H1 (cell line): Measurements from ENCODE around the gene POLR2L. TPM values are rescaled to one million over a fixed set of nuclear protein-coding genes. Genes with fewer than 3 reads are reported as not detected.

ENCODE experiments used
- CTCF ChIA-PET: fragments of 300-600 bp; sonication (Branson Sonifier 250); formaldehyde crosslinking; loops from one replicate; lab custom pipeline; 2021; ENCODE audit not compliant: partially characterized antibody; lab: Charles Lee
- POLR2A ChIA-PET: fragments of 300-600 bp; sonication (Branson Sonifier 250); formaldehyde crosslinking; loops from one replicate; lab custom pipeline; 2021; ENCODE audit warnings: inconsistent platforms; ENCODE audit not compliant: partially characterized antibody; lab: Charles Lee
- DNase-seq, 2 experiments: peaks; one replicate each; pipeline versions ENCODE4 v3.0.0 to v3.0.0-alpha.2; 2010 to 2022; ENCODE audit warnings: low spot score in 2 of 2, low read depth in 1 of 2, mixed read lengths in 1 of 2
- FAIRE-seq: peaks from 2 replicates; lab custom pipeline; 2011; peaks lifted over from hg19 to GRCh38; lab: Jason Lieb, UNC
- H2AFZ ChIP-seq: 2 replicates; pipeline ENCODE4 v1.8.1; 2012; ENCODE audit warnings: low read length, inconsistent platforms
- H2AK5ac ChIP-seq: 2 replicates; pipeline ENCODE4 v1.6.1; 2013; ENCODE audit warnings: low read depth, low read length
- H2BK120ac ChIP-seq: replicated peaks from 2 replicates; pipeline ENCODE3; 2013; ENCODE audit warnings: low read depth, low read length, inconsistent platforms
- H2BK12ac ChIP-seq: 2 replicates; pipeline ENCODE4 v1.6.1; 2013; ENCODE audit warnings: low read depth, low read length
- H2BK15ac ChIP-seq: 2 replicates; pipeline ENCODE4 v1.6.1; 2013; ENCODE audit warnings: low read length
- H2BK20ac ChIP-seq: 2 replicates; pipeline ENCODE4 v1.6.1; 2013; ENCODE audit warnings: low read length
- H2BK5ac ChIP-seq: 2 replicates; pipeline ENCODE4 v1.6.1; 2013; ENCODE audit warnings: low read depth, low read length
- H3K14ac ChIP-seq: 2 replicates; pipeline ENCODE4 v1.6.1; 2013; ENCODE audit warnings: inconsistent platforms; ENCODE audit not compliant: insufficient read length
- H3K18ac ChIP-seq: 2 replicates; pipeline ENCODE4 v1.6.1; 2013; ENCODE audit warnings: low read length; ENCODE audit errors: extremely low read depth
- H3K23ac ChIP-seq: 2 replicates; pipeline ENCODE4 v1.6.1; 2013; ENCODE audit warnings: inconsistent platforms; ENCODE audit not compliant: insufficient read length
- H3K23me2 ChIP-seq: 2 replicates; pipeline ENCODE4 v1.6.1; 2013; ENCODE audit warnings: low read depth, low read length
- H3K27ac ChIP-seq: 2 replicates; pipeline ENCODE4 v1.6.1; 2011; ENCODE audit warnings: low read depth, low read length, inconsistent platforms
- H3K27me3 ChIP-seq, 4 experiments: replicated peaks in 1 of 4; 1 replicate in 1 of 4; 2 replicates in 3 of 4; pipeline versions ENCODE4 v1.6.1 to v1.8.1; 2011 to 2013; ENCODE audit warnings: low read length in 3 of 4, mild to moderate bottlenecking in 3 of 4, inconsistent platforms in 2 of 4, mixed read lengths in 2 of 4, moderate library complexity in 1 of 4; ENCODE audit not compliant: control insufficient read depth in 3 of 4, insufficient read depth in 3 of 4; ENCODE audit errors: extremely low read depth in 1 of 4
- H3K36me3 ChIP-seq, 4 experiments: 2 replicates each; pipeline versions ENCODE4 v1.6.1 to v1.8.1; 2011 to 2013; ENCODE audit warnings: mild to moderate bottlenecking in 4 of 4, low read length in 3 of 4, moderate library complexity in 2 of 4, control low read depth in 1 of 4, inconsistent platforms in 1 of 4; ENCODE audit not compliant: insufficient read depth in 4 of 4, control insufficient read depth in 2 of 4
- H3K4ac ChIP-seq: replicated peaks from 2 replicates; pipeline ENCODE3; 2013; ENCODE audit warnings: low read length, low read depth, mixed read lengths, inconsistent platforms; ENCODE audit not compliant: insufficient read length
- H3K4me1 ChIP-seq, 4 experiments: replicated peaks in 1 of 4; 1 replicate in 1 of 4; 2 replicates in 3 of 4; pipeline versions ENCODE4 v1.6.1 to v1.8.1; 2011 to 2013; ENCODE audit warnings: low read length in 3 of 4, inconsistent platforms in 2 of 4, mixed read lengths in 1 of 4; ENCODE audit not compliant: insufficient read depth in 4 of 4, control insufficient read depth in 3 of 4
- H3K4me2 ChIP-seq, 2 experiments: 2 replicates each; pipeline versions ENCODE4 v1.6.1 to v1.8.1; 2011 to 2013; ENCODE audit warnings: low read depth in 2 of 2, low read length in 2 of 2, control low read depth in 1 of 2, inconsistent platforms in 1 of 2, mild to moderate bottlenecking in 1 of 2; ENCODE audit not compliant: insufficient read depth in 1 of 2
- H3K4me3 ChIP-seq, 4 experiments: fragments of 200-600, 300-600 bp in 1 of 4; sonication (generic), shearing (Covaris generic), sonication (Bioruptor Twin) in 1 of 4; 2 replicates each; pipeline versions ENCODE4 v1.5.1 to v1.8.1; 2011 to 2016; ENCODE audit warnings: low read length in 4 of 4, low read depth in 3 of 4, control low read depth in 2 of 4, inconsistent platforms in 2 of 4, mild to moderate bottlenecking in 2 of 4, mixed read lengths in 1 of 4, moderate library complexity in 1 of 4; ENCODE audit not compliant: insufficient read depth in 2 of 4; ENCODE audit errors: extremely low read depth in 1 of 4
- H3K56ac ChIP-seq: replicated peaks from 2 replicates; pipeline ENCODE3; 2013; ENCODE audit warnings: low read depth, mild to moderate bottlenecking, mixed read lengths, low read length, inconsistent platforms; ENCODE audit not compliant: insufficient read length
- H3K79me1 ChIP-seq: 2 replicates; pipeline ENCODE4 v1.6.1; 2013; ENCODE audit warnings: low read depth, low read length, control low read depth
- H3K79me2 ChIP-seq, 2 experiments: 2 replicates each; pipeline versions ENCODE4 v1.6.1 to v1.8.1; 2012 to 2013; ENCODE audit warnings: low read length in 2 of 2, mild to moderate bottlenecking in 2 of 2, inconsistent platforms in 1 of 2; ENCODE audit not compliant: insufficient read depth in 2 of 2, control insufficient read depth in 1 of 2
- H3K9ac ChIP-seq, 4 experiments: replicated peaks in 1 of 4; 1 replicate in 1 of 4; 2 replicates in 3 of 4; pipeline versions ENCODE4 v1.6.1 to v1.8.1; 2011 to 2013; ENCODE audit warnings: low read depth in 3 of 4, low read length in 3 of 4, control low read depth in 2 of 4, mild to moderate bottlenecking in 2 of 4, moderate library complexity in 2 of 4, inconsistent platforms in 1 of 4; ENCODE audit errors: extremely low read depth in 1 of 4
- H3K9me3 ChIP-seq, 2 experiments: 2 replicates each; pipeline versions ENCODE4 v1.6.1 to v1.8.1; 2012 to 2013; ENCODE audit warnings: mild to moderate bottlenecking in 2 of 2, moderate library complexity in 2 of 2, control low read depth in 1 of 2, inconsistent platforms in 1 of 2, low read depth in 1 of 2, low read length in 1 of 2, mixed read lengths in 1 of 2; ENCODE audit not compliant: insufficient read depth in 2 of 2
- H4K20me1 ChIP-seq, 2 experiments: replicated peaks in 1 of 2; 2 replicates each; pipeline versions ENCODE3 to v1.8.1; 2011 to 2013; ENCODE audit warnings: inconsistent platforms in 2 of 2, low read length in 2 of 2, mild to moderate bottlenecking in 1 of 2; ENCODE audit not compliant: insufficient read depth in 2 of 2, control insufficient read depth in 1 of 2
- H4K5ac ChIP-seq: 2 replicates; pipeline ENCODE4 v1.6.1; 2013; ENCODE audit warnings: low read length, low read depth, mixed read lengths, inconsistent platforms; ENCODE audit not compliant: insufficient read length
- H4K8ac ChIP-seq: 2 replicates; pipeline ENCODE4 v1.8.0; 2013; ENCODE audit warnings: mild to moderate bottlenecking, moderate library complexity, low read length, inconsistent platforms; ENCODE audit not compliant: insufficient read depth; ENCODE audit errors: extremely low read depth
- H4K91ac ChIP-seq: replicated peaks from 2 replicates; pipeline ENCODE3; 2013; ENCODE audit warnings: low read length, mixed read lengths, inconsistent platforms; ENCODE audit not compliant: insufficient read length
- BACH1 ChIP-seq: IDR thresholded peaks from 2 replicates; pipeline ENCODE4 v1.6.1; 2012; ENCODE audit warnings: low read length, improper control_type of control experiment
- HDAC6 ChIP-seq: IDR thresholded peaks from one replicate; pipeline ENCODE4 v1.7.1; 2012; ENCODE audit warnings: low read depth, mild to moderate bottlenecking, inconsistent platforms, low read length, moderate library complexity
- KDM1A ChIP-seq: fragments of 200-600, 300-600 bp; sonication (generic); IDR thresholded peaks from 2 replicates; pipeline ENCODE4 v1.7.1; 2016; ENCODE audit warnings: mild to moderate bottlenecking, low read length, borderline replicate concordance
- KDM4A ChIP-seq: IDR thresholded peaks from one replicate; pipeline ENCODE4 v1.7.1; 2012; ENCODE audit warnings: low read depth, mild to moderate bottlenecking, moderate library complexity, low read length, inconsistent platforms; ENCODE audit not compliant: severe bottlenecking
- RBBP5 ChIP-seq: IDR thresholded peaks from 2 replicates; pipeline ENCODE4 v1.7.1; 2012; ENCODE audit warnings: low read depth, mild to moderate bottlenecking, inconsistent platforms, low read length, moderate library complexity, borderline replicate concordance
- SAP30 ChIP-seq: fragments of 300-600 bp; sonication (generic); IDR thresholded peaks from 2 replicates; pipeline ENCODE4 v1.7.1; 2012; ENCODE audit warnings: low read length, moderate library complexity, mild to moderate bottlenecking, inconsistent platforms; ENCODE audit not compliant: insufficient read depth, insufficient replicate concordance
- TAF7 ChIP-seq: optimal IDR thresholded peaks from 2 replicates; pipeline ENCODE3; 2011; ENCODE audit warnings: low read depth, mild to moderate bottlenecking, inconsistent platforms, low read length, moderate library complexity, borderline replicate concordance
- YY1 ChIP-seq: IDR thresholded peaks from 2 replicates; pipeline ENCODE4 v1.6.1; 2011; ENCODE audit warnings: low read depth, mild to moderate bottlenecking, low read length
- WGBS, 2 experiments: shearing (Covaris generic) in 1 of 2; methylation state at CpG; one replicate each; pipeline versions ENCODE4 v1.1.6 to v1.1.7; 2013 to 2015; ENCODE audit warnings: low lambda C conversion rate in 2 of 2, mixed read lengths in 2 of 2, inconsistent platforms in 1 of 2, low coverage in 1 of 2, missing lambda C conversion rate in 1 of 2; ENCODE audit not compliant: insufficient replicate concordance in 2 of 2, insufficient coverage in 1 of 2, insufficient read length in 1 of 2; ENCODE audit errors: extremely low coverage in 1 of 2, missing lambda C conversion rate in 1 of 2; 5-methylcytosine and 5-hydroxymethylcytosine counted together
- polyA plus RNA-seq, 7 experiments: library from polyadenylated mRNA; depleted of rRNA in 3 of 7; stranded (reverse) in 5 of 7; unstranded in 2 of 7; fragments of >200 nt in 5 of 7; fragments of 200-250 nt in 2 of 7; gene quantifications; 1 replicate in 5 of 7; 2 replicates in 1 of 7; 4 replicates in 1 of 7; pipeline versions ENCODE4 v1.2.1 to v1.2.3, GENCODE V29; 2011 to 2013; ENCODE audit warnings: missing spikeins in 2 of 7, mixed read lengths in 2 of 7
- total RNA-seq: library from RNA; stranded (reverse); fragmentation: NEBNext Ultra II Directional; extraction: Animal tissue kit (Norgen Biotek cat#: 25700); gene quantifications from 2 replicates; pipeline ENCODE4 v1.2.1, GENCODE V29; 2021
- TF ChIP-seq, protein P1 (sequence below): IDR thresholded peaks from 2 replicates; pipeline ENCODE4 v1.6.1; 2012; ENCODE audit warnings: inconsistent platforms
- TF ChIP-seq, protein P2 (sequence below): IDR thresholded peaks from 2 replicates; pipeline ENCODE4 v1.6.1; 2012; ENCODE audit warnings: low read length, inconsistent platforms

The POLR2L gene
- total and polyA plus RNA-seq, 2 of the 8 experiments (the other 6 are each of a cell fraction or from before 2014, with no cell fraction given), result 140 to 151 TPM

DNA sequence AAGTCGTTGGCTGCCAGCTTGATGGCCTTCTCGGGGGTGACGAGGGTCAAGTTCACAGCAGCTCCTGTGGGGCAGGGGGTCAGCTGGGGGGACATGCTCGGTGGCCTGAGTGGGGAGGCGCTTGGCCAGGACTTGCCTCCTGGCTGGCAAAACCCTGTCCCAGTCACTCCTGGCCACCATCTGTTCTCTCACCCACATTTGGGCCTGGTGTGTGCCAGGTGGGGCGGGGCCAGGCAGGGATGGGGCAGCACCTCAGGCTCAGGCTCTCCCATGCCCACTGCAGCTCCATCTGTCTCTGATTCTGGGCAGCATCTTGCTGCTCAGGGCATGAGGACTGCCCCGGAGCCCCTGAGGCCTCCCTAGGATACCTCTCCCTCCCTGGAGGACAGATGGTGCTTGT lies 48.8 kb downstream of the POLR2L start:
- peaks cover 7% of the 10 kb centered on the region for H3K23me2 ChIP-seq
- H3K4ac ChIP-seq, result no peak overlapping the region
- no peak overlapping the region for H3K14ac ChIP-seq
- no peak overlapping the region for H3K4me2 ChIP-seq
- no peaks in the 10 kb centered on the region for H3K9me3 ChIP-seq
- no peak overlapping the region for H4K5ac ChIP-seq
- peaks cover 4 to 34% (median 24%) of the 10 kb centered on the region in 4 experiments for H3K4me1 ChIP-seq
- no peak overlapping the region for H2BK5ac ChIP-seq
- H3K79me2 ChIP-seq, result peaks cover 0 to 5% of the 10 kb centered on the region in 2 experiments; a peak in 1 of 4 replicates
- H4K20me1 ChIP-seq, result peaks cover 2 to 12% of the 10 kb centered on the region in 2 experiments
- no peak overlapping the region for H2BK15ac ChIP-seq
- H3K23ac ChIP-seq, result no peak overlapping the region
- ChIA-PET CTCF (interaction anchor here (1.0 to 2.2 kb wide), 2 partner anchors 10 to 18 kb away, joined by 3 to 10 read pairs; no protein-coding TSS in a partner anchor), POLR2A (interaction anchor here (0.6 to 53.0 kb wide), 2 partner anchors 11 to 37 kb away, joined by 3 to 1917 read pairs; partner anchors contain the start of genes CD151, CRACR2B, PNPLA2 and POLR2L)
- no peak overlapping the region for H3K27ac ChIP-seq
- no peak overlapping the region for H3K4me3 ChIP-seq
- FAIRE-seq (no peak), DNase-seq (no peak)
- 82% methylated on average over 7 of the region's 7 CpGs; no CpG with 5 or more reads in 1 of the 2 experiments for WGBS, 2 experiments
- H4K8ac ChIP-seq, result no peak overlapping the region
- 0 out of 2 replicates have a peak, but pooled peaks cover 7% of the 10 kb centered on the region for H3K79me1 ChIP-seq
- H2AFZ ChIP-seq, result no peak overlapping the region
- no peaks in the 10 kb centered on the region for H3K27me3 ChIP-seq
- no peak overlapping the region for H2AK5ac ChIP-seq
- no peak overlapping the region for H4K91ac ChIP-seq
- no peak overlapping the region for H2BK12ac ChIP-seq
- no peak overlapping the region for H3K18ac ChIP-seq
- H3K56ac ChIP-seq, result no peak overlapping the region
- no peak overlapping the region for H2BK120ac ChIP-seq
- H3K36me3 ChIP-seq, result peaks cover 0 to 12% (median 0%) of the 10 kb centered on the region in 4 experiments; a peak in 3 of 8 replicates
- H3K9ac ChIP-seq, result no peak overlapping the region
- no peak overlapping the region for H2BK20ac ChIP-seq
- TF ChIP-seq TAF7 (no peak), BACH1 (no peak), SAP30 (no peak), RBBP5 (no peak), YY1 (no peak), HDAC6 (no peak), KDM1A (no peak), KDM4A (no peak)
- TF ChIP-seq, protein P1, sequence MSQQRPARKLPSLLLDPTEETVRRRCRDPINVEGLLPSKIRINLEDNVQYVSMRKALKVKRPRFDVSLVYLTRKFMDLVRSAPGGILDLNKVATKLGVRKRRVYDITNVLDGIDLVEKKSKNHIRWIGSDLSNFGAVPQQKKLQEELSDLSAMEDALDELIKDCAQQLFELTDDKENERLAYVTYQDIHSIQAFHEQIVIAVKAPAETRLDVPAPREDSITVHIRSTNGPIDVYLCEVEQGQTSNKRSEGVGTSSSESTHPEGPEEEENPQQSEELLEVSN, result no peak
- TF ChIP-seq, protein P2, sequence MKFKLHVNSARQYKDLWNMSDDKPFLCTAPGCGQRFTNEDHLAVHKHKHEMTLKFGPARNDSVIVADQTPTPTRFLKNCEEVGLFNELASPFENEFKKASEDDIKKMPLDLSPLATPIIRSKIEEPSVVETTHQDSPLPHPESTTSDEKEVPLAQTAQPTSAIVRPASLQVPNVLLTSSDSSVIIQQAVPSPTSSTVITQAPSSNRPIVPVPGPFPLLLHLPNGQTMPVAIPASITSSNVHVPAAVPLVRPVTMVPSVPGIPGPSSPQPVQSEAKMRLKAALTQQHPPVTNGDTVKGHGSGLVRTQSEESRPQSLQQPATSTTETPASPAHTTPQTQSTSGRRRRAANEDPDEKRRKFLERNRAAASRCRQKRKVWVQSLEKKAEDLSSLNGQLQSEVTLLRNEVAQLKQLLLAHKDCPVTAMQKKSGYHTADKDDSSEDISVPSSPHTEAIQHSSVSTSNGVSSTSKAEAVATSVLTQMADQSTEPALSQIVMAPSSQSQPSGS, result no peak
